ENCODE results near the gene LINGO3. TPM values are rescaled to one million over a fixed set of nuclear protein-coding genes. Genes with fewer than 3 reads are reported as not detected.

Gene LINGO3
- total and polyA plus RNA-seq, 2 of the 4 experiments (the other 2 are of a cell fraction), result not detected

- no peak overlapping the region for H3K4me3 ChIP-seq (ENCODE audit: insufficient read depth, low read depth, low read length)
- no peak overlapping the region for H3K56ac ChIP-seq (ENCODE audit: extremely low read depth, insufficient read depth, low read length)
- no peak overlapping the region for H3K9ac ChIP-seq (ENCODE audit: low read depth, low read length)
- intact Hi-C loops (cut with micrococcal nuclease), result no loop called here
- no peaks in the 10 kb centered on the region for H3K4me1 ChIP-seq (ENCODE audit: control insufficient read depth, insufficient read depth, low read length)
- no peak overlapping the region for H4K91ac ChIP-seq (ENCODE audit: insufficient read depth, low read depth, low read length)
- H3K36me3 ChIP-seq (ENCODE audit: control insufficient read depth, insufficient read depth, low read length), result peaks cover 27% of the 10 kb centered on the region
- H2BK120ac ChIP-seq (ENCODE audit: low read depth, low read length), result no peak overlapping the region
- H3K79me1 ChIP-seq (ENCODE audit: low read depth in 1 of 2, low read length in 2 of 2), result no peaks in the 10 kb centered on the region
- in situ Hi-C loops (cut with MboI; ENCODE audit: low sequenced_read_pairs), result no loop called here
- POLR2A ChIA-PET (ENCODE audit: unreplicated experiment), result no interaction called here
- no peak overlapping the region for H4K8ac ChIP-seq (ENCODE audit: low read depth in 2 of 2, low read length in 2 of 2)
- H3K18ac ChIP-seq (ENCODE audit: low read depth, low read length), result no peak overlapping the region
- no peak for ATAC-seq (ENCODE audit: low read depth)
- no peak overlapping the region for H3K14ac ChIP-seq (replicated peaks; ENCODE audit: low read depth, low read length)
- TF ChIP-seq NFE2L2 (IDR thresholded peaks at IDR 0.05; ENCODE audit: low read depth, low read length), result no peak
- H2BK20ac ChIP-seq (ENCODE audit: low read depth, low read length), result no peak overlapping the region
- no peak overlapping the region for H3K27ac ChIP-seq (ENCODE audit: insufficient read depth, low read length)
- no peak overlapping the region for H2AFZ ChIP-seq (replicated peaks; ENCODE audit: low read length, poor library complexity)
- H3K9me1 ChIP-seq (ENCODE audit: insufficient read depth, low read length), result no peaks in the 10 kb centered on the region
- H2BK5ac ChIP-seq (ENCODE audit: low read depth, low read length, poor library complexity, severe bottlenecking), result no peak overlapping the region
- H3K27me3 ChIP-seq (ENCODE audit: control insufficient read depth, insufficient read depth, low read length), result peaks cover 10% of the 10 kb centered on the region
- no peak overlapping the region for H2AK5ac ChIP-seq (ENCODE audit: low read depth, low read length)
- peak overlapping the region; percentile 28 for H2AK9ac ChIP-seq (replicated peaks; ENCODE audit: low read depth, low read length, poor library complexity)
- H3K9me3 ChIP-seq (ENCODE audit: control insufficient read depth, insufficient read depth, low read length), result no peaks in the 10 kb centered on the region
- no peak overlapping the region for H3K23ac ChIP-seq (ENCODE audit: low read depth, low read length)
- no peak overlapping the region for H3K4ac ChIP-seq (ENCODE audit: low read depth, low read length)
- 99% methylated on average over 7 of the region's 17 CpGs; no CpG with 5 or more reads in 1 of the 2 experiments for WGBS, 2 experiments (ENCODE audit: extremely low coverage in 2 of 2, insufficient read length in 1 of 2)
- H4K20me1 ChIP-seq (ENCODE audit: insufficient read depth, low read length), result no peaks in the 10 kb centered on the region
- H4K5ac ChIP-seq (ENCODE audit: low read depth, low read length), result no peak overlapping the region
- no TSS peak for BruUV-seq (replicated peaks)
- CTCF ChIA-PET, result no interaction called here
- H2BK15ac ChIP-seq (ENCODE audit: low read depth, low read length), result no peak overlapping the region
- no peak overlapping the region for H3K4me2 ChIP-seq (ENCODE audit: low read depth, low read length)
- dilution Hi-C loops (cut with HindIII; ENCODE audit: low sequenced_read_pairs, unreplicated experiment), result no loop called here
- no peak for DNase-seq
These were observed 46.7 kb upstream of the LINGO3 start for GRCh38 chr19:2354670-2355069.
